GM12878 (cell line): ENCODE data around the gene NUDT14.

Source experiments
- CBFB ChIP-seq: IDR thresholded peaks from 2 replicates; pipeline ENCODE4 v1.6.1; 2016; ENCODE audit warnings: antibody characterized with exemption, low read depth
- POLR2AphosphoS5 ChIP-seq: IDR thresholded peaks from 2 replicates; pipeline ENCODE4 v1.6.1; 2011; ENCODE audit warnings: mild to moderate bottlenecking, low read length, inconsistent platforms
- RAD21 ChIP-seq: IDR thresholded peaks from 2 replicates; pipeline ENCODE4 v1.6.1; 2011; ENCODE audit warnings: mild to moderate bottlenecking, low read depth, low read length, moderate library complexity; ENCODE audit not compliant: insufficient read depth
- ZSCAN29 ChIP-seq: fragments of 450-650 bp; IDR thresholded peaks from 2 replicates; pipeline ENCODE4 v1.6.1; 2017; ENCODE audit warnings: mild to moderate bottlenecking, moderate library complexity
- TF ChIP-seq, protein P1 (sequence below): IDR thresholded peaks from 2 replicates; pipeline ENCODE4 v1.6.1; 2012; ENCODE audit warnings: low read depth, low read length, improper control_type of control experiment

DNA sequence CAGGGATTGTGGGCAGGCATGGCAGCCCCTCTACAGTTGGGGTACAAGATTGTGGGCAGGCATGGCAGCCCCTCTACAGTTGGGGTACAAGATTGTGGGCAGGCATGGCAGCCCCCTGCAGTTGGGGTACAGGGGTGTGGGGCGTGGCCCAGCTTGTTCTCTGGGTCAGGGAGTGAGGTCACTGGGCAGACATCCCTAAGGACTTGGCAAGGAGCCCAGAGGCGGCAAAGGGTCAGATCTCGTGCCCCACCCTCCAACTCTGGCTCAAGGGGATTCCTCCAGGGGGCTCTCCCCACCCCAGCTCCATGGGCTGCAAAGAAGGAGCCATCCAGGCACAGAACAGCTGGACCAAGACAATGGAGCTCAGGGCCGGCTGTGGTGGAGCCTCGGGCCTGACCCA is 25.8 kb upstream of the NUDT14 start:
- TF ChIP-seq, protein P1, sequence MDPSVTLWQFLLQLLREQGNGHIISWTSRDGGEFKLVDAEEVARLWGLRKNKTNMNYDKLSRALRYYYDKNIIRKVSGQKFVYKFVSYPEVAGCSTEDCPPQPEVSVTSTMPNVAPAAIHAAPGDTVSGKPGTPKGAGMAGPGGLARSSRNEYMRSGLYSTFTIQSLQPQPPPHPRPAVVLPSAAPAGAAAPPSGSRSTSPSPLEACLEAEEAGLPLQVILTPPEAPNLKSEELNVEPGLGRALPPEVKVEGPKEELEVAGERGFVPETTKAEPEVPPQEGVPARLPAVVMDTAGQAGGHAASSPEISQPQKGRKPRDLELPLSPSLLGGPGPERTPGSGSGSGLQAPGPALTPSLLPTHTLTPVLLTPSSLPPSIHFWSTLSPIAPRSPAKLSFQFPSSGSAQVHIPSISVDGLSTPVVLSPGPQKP, result no peak
- TF ChIP-seq CBFB (no peak), RAD21 (no peak), ZSCAN29 (no peak), POLR2AphosphoS5 (no peak)
